DMS153 treated with DMSO at 0.1 percent for 48 hours (cell line): ENCODE measurements around the gene PPM1L.
"Not testable (repeated sequence)": the region's sequence is repeated elsewhere in the genome, so short reads cannot be mapped to it uniquely, and the experiment has no call there.

Experiments used
- DNase-seq: peaks from one replicate; lab custom pipeline; 2025; ENCODE audit not compliant: unreplicated experiment; lab: John Stamatoyannopoulos, UW

The PPM1L gene

DNA sequence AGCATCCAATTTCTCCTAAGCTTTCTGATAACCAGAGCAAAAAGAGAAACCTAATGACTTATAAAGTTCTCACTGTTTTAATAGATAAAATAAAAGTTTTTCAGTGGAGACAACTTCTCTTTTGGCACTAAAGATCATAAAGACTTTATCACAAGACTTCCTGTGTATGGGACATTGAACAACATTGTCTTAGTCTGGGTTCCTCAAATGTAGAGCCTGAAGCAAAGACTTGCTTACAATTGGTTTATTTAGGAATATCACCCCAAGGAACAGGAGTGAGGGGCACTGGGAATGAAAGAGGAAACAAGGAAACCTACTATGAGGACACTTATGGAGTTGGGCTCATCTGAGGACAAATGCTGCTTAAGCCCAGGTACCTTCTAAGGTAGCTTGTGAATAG lies 221.7 kb downstream of the PPM1L start:
- no peak for DNase-seq

DNA sequence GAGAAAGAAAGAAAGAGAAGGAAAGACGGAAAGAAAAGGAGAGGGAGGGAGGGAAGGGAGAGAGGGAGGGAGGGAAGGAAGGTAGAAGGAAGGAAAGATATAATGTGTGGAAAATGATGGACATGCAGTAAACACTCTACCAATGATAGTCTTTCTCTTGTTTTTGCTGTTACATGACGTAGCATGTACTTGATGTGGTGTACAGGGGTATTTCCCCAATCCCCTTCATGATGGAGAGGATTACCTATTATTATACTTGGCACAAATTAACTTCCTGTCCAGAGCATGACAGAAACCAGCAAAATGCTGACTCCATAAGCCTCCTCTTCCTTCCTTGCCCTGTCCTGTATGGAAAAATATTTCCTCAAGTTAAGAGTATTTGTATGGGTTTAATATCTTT lies 224.7 kb downstream of the PPM1L start:
- DNase-seq: no peak

DNA sequence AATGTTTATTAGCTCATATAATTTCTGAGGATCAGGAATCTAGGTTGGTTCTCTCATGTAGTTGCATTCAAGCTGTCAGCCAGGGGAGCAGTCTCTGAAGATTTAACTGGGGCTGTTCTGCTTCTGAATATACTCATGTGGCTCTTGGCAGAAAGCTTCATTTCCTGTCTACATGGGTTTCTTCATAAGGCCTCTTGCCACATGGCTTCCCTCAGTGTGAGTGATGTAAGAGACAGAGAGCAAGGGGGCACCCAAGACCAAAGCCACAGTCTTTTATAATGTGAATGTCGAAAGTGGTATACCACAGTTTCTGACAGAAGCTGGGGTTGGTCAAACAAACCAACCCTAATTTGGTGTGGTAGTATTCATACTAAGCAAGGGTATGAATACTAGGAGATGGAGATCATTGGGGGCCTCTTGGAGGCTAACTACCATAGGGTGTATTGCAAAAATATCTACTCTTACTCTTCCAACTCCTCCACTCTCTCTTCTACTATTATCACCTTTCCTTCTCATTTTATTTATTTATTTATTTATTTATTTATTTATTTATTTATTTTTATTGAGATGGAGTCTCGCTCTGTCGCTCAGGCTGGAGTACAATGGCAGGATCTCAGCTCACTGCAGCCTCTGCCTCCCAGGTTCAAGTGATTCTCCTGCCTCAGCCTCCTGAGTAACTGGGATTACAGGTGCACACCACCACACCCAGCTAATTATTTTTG lies 225.3 kb downstream of the PPM1L start:
- DNase-seq: no peak

DNA sequence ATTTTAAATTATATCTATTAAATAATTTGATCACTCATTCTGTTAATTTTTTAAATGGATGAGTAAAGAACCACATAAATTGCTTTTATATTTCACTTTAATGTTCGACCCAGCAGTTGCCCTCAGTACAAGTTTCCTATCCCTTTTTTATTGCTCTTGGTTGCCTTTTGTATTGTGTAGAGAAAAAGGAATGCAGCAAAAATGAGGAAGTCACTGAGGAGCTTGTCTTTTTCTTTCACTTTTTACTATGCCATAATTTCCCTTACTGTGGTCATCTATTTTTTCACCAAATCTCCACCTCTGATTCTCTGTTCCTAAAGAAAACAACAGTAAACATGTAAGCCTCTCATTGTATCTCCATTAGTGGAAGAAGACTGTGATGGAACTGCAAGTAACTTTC lies 226.5 kb downstream of the PPM1L start:
- no peak for DNase-seq

DNA sequence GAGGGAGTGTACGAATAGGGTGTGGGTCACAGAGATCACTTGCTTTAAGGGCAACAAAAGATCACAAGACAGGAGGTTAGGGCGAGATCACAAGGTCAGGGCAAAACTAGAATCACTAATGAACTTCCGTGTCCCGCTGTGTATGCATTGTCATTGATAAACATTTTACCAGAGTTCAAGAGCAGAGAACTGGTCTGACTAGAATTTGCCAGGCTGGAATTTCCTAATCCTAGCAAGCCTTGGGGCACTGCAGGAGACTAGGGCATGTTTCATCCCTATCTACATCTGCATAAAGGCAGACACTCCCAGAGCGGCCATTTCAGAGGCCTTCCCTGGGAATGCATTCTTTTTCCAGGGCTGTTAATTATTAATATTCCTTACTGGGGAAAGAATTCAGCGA lies 227.9 kb downstream of the PPM1L start:
- not testable (repeated sequence) for DNase-seq

DNA sequence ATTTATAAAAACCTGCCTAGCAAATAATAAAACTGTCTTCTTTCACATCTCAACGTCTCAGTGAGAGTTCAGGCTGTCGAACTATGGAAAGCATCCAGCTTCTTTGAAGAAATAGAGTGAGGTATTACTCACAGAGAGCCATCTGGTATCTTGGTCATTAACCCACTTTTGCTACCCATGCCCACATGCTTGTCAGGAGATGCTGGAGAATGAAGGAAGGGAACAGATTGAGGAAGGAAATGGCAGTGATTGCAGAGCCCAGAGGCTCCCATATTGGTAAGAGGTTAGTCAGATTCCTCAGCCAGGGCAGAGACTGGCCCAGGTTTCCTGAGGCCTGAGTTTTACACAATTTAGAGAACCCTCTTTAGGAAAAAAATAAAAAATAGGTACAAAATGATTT lies 230.0 kb downstream of the PPM1L start:
- no peak for DNase-seq

DNA sequence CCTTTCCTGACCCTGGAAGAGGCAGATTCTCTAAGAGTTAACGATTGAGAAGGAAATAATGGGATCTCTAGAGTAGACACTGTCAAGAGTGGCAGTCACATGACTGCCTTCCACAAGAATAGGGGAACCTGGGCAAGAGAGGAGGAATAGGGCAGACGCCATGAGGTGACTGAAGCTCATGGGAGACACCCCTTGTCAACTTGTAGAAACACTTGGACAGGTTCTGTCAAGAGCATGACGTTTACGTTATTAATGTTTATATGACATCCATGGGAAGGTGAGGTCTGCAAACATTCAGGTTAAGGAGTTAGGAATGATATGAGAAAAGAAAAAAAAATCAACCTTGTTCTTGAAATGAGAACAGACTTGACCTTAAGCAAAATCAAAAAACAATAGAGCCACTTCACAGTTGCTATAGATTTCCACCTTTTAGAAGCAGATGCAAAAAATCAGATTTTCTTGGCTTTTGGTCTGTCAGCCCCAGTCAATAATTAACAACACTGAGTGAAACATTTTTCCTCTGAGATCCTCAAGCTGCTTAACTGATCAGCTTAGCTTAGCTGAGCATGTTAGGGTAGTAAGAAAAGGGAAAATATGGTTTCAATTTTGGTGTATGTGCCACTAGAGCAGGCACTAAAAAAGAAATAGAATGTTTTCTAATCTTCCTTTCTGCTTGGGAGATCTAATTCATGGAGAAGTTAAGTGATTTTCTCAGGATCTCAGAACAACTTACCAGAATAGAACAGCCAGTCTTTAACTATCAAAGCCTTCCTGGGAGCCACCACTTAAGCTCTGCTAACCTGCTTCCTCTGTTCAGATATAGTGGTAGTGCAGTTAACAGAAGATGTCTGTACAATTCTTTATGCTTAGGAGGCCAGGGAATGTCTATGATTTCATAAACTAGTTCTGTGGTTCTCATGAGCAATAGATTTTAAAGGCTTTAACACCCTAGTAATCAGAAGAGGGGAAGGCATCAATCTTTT lies 232.2 kb downstream of the PPM1L start:
- DNase-seq: no peak

DNA sequence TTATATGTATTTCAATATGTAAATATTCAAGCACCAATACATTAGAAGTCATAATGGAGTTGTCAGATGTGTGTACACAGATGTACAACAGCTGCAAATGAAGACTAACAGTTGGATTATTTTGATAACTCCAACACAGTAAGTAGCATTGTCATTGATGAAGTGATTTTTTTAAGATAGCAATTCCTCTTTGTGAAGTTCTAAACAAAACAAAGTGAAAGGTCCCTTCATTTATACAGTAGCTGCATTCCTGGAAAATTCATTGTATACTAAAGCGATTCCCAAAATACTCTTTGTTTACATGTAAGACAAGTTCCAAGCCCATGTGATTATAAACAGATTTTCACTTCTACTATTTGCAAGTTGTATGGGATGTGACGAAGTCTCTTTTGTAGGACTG lies 234.4 kb downstream of the PPM1L start:
- DNase-seq: no peak

DNA sequence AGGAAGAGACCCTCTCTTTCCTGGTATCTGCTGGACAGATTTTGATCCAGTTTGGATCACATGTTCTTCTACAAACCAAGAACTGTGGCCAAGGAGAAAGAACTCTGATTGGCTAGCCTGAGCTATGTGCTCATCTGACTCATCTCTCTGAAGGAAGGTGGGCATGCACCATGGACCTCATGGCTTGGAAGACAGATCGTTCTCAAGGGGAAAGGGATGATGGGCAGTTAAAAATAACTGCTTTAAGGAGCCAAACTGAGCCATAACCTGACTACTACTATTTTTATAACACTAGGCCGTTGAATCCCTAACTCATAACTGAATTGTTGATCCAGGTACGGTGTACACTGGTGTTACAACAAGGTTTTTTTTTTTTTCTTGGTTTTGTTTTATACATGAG lies 236.7 kb downstream of the PPM1L start:
- no peak for DNase-seq

DNA sequence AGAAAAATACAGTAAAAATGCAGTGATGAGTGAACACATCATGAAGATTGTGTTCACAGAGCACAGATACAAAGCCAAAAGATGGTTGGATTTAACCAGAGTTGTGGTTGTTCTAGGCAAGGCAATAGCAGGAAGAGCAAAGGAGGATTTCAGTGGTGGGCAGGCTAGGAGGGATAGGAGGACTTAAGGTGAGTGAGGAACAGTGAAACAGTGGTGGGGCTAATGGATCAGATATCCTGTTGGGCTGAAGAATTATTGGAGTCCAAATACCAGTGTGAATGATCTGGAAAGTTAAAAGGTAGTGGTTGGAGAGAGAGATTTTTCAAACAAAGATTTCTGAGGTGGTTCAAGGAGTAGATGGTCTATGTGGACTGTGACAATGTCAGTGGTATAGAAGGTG lies 240.8 kb downstream of the PPM1L start:
- DNase-seq: no peak

DNA sequence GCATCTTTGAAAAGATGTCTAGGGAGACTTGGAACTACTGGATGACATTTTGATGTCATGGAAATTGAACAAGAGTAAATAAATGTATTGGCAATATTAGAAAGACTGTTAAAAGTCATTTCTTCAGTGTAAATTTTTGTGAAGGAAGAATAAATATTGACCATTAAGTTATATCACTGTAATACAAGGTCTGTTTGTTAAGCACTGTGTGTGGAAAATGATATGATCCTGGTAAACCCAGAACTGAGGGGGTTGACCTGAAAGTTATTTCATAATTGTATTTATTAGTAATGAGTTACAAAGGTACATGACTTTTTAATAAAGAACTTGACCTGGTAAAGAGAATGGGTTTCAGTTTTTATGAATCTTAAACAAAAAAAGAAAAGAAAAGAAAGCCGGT lies 242.6 kb downstream of the PPM1L start:
- DNase-seq: no peak

DNA sequence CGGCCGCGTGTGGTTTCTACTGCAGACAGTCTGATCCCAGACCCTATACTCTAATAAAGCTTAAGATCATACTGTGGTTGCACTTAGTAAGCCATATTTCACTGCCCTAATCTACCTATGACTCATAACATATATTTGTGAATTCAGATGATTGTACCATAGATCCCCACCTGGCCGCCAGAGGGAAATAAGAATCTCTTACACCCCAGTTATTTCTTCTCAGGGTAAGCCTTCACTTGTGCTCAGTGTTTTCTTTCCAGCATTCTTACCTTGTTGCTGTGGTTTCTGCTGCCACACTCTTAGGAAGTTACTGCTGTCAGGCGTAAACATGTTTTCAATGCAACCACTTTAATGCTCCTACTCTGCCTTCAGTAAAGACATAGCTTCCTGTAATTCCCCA lies 243.2 kb downstream of the PPM1L start:
- DNase-seq: no peak

DNA sequence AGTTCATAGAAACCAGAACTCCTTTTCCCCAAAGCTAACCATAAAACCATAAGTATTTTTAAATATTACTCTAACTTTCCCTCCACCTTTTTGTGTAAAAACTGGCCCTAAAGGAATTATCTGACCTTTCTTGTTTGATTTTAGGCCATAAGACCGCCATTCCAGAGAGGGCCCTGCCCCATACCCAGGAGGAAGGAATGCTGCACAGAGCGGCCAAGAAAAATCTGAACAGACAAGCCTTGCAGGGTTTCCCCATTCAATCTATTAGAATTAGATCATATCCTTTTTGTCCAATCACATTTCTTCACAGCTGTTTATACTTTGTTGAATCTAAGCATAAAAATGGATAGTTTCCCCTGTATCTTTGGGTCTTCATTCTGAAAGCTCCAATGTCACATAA lies 252.1 kb downstream of the PPM1L start:
- no peak for DNase-seq

DNA sequence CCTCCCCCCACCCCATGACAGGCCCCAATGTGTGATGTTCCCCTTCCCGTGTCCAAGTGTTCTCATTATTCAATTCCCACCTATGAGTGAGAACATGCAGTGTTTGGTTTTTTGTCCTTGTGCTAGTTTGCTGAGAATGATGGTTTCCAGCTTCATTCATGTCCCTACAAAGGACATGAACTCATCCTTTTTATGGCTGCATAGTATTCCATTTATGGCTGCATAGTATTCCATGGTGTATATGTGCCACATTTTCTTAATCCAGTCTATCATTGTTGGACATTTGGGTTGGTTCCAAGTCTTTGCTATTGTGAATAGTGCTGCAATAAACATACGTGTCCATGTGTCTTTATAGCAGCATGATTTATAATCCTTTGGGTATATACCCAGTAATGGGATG lies 254.1 kb downstream of the PPM1L start:
- not testable (repeated sequence) for DNase-seq

DNA sequence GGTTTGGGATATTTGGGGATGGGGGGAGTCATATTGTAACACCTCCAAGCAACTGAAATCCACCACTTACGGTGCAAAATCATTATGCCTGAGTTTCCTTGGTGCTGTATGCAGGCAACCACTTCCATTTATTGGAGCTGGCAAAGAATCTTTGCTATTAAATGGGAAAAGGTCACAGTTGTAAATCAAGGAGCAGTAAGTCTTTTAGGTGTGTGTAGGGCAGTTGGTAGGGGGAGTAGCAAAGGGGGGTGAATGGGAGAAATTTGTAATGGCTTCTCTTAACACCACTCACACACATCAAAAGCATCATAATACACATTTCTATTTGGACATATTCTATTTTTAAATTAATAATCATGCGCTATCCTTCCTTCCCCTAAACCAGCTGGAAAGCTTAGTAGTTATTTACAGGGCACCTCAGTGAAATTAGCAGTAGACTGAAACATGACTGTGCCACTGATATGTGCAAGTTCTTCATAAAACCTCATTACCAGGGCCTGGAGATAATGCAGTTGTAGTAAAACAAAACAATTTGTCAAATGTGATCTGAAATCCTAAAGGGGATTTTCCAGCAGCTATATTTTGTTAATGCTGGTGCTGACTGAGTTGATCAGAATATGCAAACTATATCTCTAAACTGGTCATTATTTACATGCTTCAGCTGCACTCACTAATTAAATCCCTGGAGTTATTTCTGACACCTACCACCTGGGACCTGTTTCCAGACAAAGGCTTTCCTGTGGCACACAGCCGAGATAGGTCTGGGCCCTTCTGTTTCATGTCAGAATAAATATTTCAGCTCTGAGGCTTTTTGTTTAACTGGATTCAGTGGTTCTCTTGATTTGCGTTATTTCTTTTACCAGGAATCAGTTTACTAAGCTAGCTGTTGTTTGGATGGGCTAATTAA lies 259.1 kb downstream of the PPM1L start:
- no peak for DNase-seq

DNA sequence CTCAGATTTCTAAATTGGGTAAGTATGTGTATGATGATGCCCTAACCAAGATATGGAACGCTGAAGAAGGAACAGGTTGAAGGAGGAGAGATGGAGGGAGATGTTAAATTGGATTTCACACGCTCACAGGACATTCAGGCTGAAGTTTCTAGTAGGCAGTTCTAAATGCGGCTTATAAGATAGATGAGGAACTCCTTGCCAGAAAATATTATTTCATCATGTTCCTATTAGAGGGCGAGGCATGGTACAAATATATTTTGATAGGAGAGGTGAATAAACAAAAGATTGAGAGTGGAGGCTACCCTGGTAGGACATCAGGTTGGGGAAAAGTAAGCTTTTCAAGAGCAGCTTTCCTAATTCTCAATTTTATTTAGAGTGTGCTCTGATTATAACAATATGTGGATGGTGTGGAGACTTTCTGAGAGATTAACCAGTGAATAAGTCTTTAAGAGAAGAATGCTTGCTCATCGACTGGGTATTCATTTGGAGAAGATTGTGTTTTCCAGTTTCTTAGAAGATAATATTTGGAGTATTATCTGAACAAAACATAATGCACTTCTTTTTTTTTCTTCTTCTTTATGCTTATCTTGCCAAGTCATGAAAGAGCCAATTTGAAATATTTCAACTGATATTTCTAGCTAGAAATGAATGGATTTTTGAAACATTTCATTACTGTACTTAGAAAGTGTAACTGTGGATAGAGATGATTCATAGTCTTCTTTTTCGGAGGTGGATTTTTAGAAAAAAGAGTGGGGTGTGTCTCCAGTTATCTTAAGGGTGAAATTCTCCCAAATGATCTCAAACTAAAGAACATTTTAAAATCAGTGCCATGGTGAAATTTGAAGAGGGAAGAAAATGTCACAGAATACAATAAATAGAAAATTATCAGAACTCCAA lies 260.6 kb downstream of the PPM1L start:
- no peak for DNase-seq

DNA sequence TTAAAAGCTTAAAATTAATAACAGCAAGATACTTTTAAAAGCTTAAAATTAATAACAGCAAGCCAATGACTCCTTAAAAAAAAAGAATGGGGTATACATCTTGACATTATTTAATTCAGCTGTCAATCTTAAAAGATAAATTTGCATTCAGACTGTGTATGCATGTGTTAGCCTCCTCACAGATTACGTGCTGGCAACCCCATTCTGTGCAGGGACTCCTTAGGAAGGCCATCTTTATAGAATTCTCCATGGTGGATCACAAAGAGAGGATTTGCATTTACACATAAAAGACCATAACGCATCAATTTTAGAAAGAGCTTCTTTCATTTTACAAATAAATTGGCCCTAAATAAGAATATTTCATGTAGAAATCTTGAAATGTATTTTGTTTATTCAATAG lies 261.9 kb downstream of the PPM1L start:
- DNase-seq: no peak

DNA sequence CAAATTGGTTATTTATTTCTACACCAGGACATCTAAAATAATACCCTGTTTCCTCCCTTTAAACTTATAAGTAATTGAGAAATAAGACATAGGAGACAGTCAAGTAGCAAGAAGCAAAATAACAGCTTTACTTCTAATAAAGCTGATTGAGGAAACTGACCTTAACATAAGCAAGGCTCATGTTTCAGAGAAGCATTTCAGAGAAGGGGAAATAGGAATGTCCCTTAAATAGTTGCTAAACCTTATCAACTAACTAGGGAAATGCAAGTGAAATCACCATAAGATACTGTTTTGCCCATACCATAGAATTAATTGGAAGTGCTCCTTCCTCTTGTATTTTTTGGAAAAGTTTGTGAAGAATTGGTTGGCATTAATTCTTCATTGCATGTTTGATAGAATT lies 264.2 kb downstream of the PPM1L start:
- DNase-seq: no peak

DNA sequence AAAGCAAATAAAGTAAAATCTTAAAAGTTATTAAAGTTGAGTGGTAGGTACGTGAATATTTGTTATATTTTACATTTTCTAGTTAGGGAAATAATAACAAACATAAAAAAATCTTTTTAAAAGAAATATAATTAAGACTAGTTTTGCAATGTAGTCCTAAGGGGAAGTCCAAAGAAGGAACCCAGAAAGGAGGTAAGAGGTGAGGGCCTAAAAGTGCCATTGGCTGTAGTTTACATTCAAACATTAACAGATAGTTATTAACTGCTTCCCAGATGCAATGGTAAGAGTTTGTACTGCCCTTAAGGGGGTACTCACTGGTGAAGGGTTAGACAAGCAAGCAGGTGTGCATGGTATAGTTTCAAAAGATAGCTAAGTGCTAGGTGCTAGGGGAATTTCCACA lies 269.9 kb downstream of the PPM1L start:
- no peak for DNase-seq
